Ishikawa (cell line): Measurements from ENCODE around the gene BTBD9.

ENCODE experiments used
- CEBPB ChIP-seq: IDR thresholded peaks from 2 replicates; pipeline ENCODE4 v1.6.1; 2012
- CREB1 ChIP-seq: IDR thresholded peaks from 2 replicates; pipeline ENCODE4 v1.6.1; 2012; ENCODE audit warnings: low read depth
- EGR1 ChIP-seq: IDR thresholded peaks from 2 replicates; pipeline ENCODE4 v1.6.1; 2012
- EP300 ChIP-seq: IDR thresholded peaks from 2 replicates; pipeline ENCODE4 v1.6.1; 2012; ENCODE audit warnings: borderline replicate concordance
- FOXM1 ChIP-seq: IDR thresholded peaks from 2 replicates; pipeline ENCODE4 v1.6.1; 2012; ENCODE audit warnings: low read depth, borderline replicate concordance
- MAX ChIP-seq: IDR thresholded peaks from 2 replicates; pipeline ENCODE4 v1.6.1; 2012
- NFIC ChIP-seq: IDR thresholded peaks from 2 replicates; pipeline ENCODE4 v1.6.1; 2012
- RAD21 ChIP-seq: IDR thresholded peaks from 2 replicates; pipeline ENCODE4 v1.6.1; 2012; ENCODE audit warnings: low read depth
- TAF1 ChIP-seq: IDR thresholded peaks from 2 replicates; pipeline ENCODE4 v1.6.1; 2012; ENCODE audit warnings: low read depth, mild to moderate bottlenecking
- TCF12 ChIP-seq: IDR thresholded peaks from 2 replicates; pipeline ENCODE4 v1.6.1; 2012; ENCODE audit warnings: low read depth
- TEAD4 ChIP-seq: IDR thresholded peaks from 2 replicates; pipeline ENCODE4 v1.6.1; 2012
- YY1 ChIP-seq: IDR thresholded peaks from 2 replicates; pipeline ENCODE4 v1.6.1; 2012; ENCODE audit warnings: low read depth
- ZBTB7A ChIP-seq: IDR thresholded peaks from 2 replicates; pipeline ENCODE4 v1.6.1; 2012; ENCODE audit warnings: low read depth
- TF ChIP-seq, protein P1 (sequence below): IDR thresholded peaks from 2 replicates; pipeline ENCODE4 v1.6.1; 2012; ENCODE audit warnings: low read depth, mild to moderate bottlenecking
- TF ChIP-seq, protein P2 (sequence below): IDR thresholded peaks from 2 replicates; pipeline ENCODE4 v1.6.1; 2012

BTBD9 gene

DNA sequence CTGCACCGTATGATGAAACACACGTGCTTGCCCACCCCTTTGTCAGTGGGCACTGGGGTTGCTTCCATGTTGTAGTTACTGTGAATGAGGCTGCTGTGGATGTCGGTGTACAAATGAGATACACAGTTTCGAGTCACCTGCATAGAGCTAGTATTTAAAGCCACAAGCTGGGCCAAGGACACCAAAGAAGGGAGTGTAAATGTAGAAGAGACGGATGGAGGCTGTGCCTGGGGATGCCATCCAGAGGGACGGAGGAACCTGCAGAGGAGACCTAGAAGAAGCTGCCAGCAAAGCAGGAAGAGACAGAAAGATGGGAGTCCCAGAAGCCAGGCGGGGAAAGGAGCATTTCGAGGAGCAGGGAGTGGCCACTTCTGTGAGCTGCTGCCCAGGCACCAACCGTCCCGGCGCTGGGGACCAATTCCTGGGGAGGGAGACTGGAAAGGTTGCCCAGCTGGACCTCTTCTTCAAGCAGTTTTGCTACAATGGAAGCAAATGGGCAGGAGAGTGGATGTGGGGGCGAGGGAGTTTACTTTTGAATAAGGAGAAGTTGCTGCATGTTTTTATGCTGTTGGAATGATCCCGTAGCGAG is 480.9 kb downstream of the BTBD9 start:
- TF ChIP-seq FOXM1 (no peak), EP300 (no peak), RAD21 (no peak)

DNA sequence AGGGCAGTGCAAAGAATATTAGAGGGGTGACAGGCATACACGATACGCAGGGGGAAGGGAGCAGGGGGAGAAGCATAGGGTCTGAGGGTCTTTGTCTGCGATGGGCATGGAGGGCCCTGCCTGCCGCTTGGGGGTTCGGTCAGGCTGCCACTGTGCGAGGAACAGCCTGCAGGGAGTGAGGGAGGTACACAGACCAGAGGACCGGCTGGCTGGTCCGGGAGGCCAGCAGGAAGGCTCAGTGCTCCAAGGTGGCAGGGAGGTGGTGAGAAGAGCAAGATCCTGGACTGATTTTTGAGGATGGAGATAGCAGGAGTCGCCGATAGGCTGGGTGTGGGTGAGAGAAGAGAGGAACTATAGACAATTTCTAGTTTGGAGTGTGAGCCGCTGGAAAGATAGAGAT is 481.8 kb downstream of the BTBD9 start:
- no peak for TF ChIP-seq CREB1
- TF ChIP-seq, protein P1, sequence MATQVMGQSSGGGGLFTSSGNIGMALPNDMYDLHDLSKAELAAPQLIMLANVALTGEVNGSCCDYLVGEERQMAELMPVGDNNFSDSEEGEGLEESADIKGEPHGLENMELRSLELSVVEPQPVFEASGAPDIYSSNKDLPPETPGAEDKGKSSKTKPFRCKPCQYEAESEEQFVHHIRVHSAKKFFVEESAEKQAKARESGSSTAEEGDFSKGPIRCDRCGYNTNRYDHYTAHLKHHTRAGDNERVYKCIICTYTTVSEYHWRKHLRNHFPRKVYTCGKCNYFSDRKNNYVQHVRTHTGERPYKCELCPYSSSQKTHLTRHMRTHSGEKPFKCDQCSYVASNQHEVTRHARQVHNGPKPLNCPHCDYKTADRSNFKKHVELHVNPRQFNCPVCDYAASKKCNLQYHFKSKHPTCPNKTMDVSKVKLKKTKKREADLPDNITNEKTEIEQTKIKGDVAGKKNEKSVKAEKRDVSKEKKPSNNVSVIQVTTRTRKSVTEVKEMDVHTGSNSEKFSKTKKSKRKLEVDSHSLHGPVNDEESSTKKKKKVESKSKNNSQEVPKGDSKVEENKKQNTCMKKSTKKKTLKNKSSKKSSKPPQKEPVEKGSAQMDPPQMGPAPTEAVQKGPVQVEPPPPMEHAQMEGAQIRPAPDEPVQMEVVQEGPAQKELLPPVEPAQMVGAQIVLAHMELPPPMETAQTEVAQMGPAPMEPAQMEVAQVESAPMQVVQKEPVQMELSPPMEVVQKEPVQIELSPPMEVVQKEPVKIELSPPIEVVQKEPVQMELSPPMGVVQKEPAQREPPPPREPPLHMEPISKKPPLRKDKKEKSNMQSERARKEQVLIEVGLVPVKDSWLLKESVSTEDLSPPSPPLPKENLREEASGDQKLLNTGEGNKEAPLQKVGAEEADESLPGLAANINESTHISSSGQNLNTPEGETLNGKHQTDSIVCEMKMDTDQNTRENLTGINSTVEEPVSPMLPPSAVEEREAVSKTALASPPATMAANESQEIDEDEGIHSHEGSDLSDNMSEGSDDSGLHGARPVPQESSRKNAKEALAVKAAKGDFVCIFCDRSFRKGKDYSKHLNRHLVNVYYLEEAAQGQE, result no peak

- TF ChIP-seq ZBTB7A (no peak), EP300 (no peak), TEAD4 (no peak), TAF1 (no peak), TCF12 (no peak), RAD21 (no peak), CEBPB (no peak), CREB1 (no peak), MAX (no peak)
- TF ChIP-seq, protein P1, result no peak
Measured at GRCh38 chr6:38156818-38157565, 482.7 kb downstream of the BTBD9 start.

DNA sequence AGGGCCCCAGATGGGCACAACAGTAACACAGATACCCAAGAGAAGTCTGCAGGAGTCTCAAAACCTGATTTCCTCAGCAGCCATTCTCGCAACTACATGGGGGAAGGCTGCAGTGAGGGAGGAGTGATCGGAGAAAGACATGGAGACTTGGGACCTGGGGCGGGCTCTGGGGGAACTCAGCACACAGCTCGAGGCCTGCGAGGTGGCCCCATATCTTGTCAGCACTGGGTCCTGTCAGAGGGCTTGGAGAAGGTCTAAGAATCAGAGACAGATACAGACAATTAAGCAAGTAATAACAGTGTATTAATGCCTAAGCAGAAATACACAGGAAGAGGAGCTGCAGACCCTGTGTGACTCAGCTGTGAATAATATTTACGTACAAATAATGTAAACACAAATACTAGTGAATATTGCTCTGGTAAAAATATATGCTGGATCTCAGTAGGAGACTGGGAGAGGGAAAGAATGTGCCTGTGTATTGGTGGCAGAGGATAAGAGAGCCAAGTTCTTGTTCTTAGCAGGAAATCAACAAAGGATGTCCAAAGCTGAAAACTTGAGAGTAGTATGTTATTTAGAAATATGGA is 484.0 kb downstream of the BTBD9 start:
- TF ChIP-seq YY1 (no peak), FOXM1 (no peak), MAX (no peak), NFIC (no peak), ZBTB7A (no peak), TEAD4 (no peak), TAF1 (no peak), CREB1 (no peak), CEBPB (no peak), EGR1 (no peak), EP300 (no peak), RAD21 (no peak), TCF12 (no peak)
- TF ChIP-seq, protein P2, sequence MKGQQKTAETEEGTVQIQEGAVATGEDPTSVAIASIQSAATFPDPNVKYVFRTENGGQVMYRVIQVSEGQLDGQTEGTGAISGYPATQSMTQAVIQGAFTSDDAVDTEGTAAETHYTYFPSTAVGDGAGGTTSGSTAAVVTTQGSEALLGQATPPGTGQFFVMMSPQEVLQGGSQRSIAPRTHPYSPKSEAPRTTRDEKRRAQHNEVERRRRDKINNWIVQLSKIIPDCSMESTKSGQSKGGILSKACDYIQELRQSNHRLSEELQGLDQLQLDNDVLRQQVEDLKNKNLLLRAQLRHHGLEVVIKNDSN, result no peak
- TF ChIP-seq, protein P1, result no peak

GRCh38 chr6:38155144-38155543 is 484.6 kb downstream of the BTBD9 start:
- TF ChIP-seq NFIC (no peak), TEAD4 (no peak), TCF12 (no peak), YY1 (no peak), RAD21 (no peak), TAF1 (no peak), EP300 (no peak), ZBTB7A (no peak), MAX (no peak), FOXM1 (no peak), EGR1 (no peak), CREB1 (no peak), CEBPB (no peak)
- TF ChIP-seq, protein P2, result no peak
- TF ChIP-seq, protein P1, result no peak
